ENCODE measurements around the gene LRP2BP.

The LRP2BP gene

GRCh38 chr4:185358959-185359358, 36.8 kb downstream of the LRP2BP start:
- TF ChIP-seq CTCF (conservative IDR thresholded peaks at IDR 0.05): no peak
- no peak for TF ChIP-seq ZFX (IDR thresholded peaks at IDR 0.05)
- H3K27ac ChIP-seq: no peak overlapping the region

DNA sequence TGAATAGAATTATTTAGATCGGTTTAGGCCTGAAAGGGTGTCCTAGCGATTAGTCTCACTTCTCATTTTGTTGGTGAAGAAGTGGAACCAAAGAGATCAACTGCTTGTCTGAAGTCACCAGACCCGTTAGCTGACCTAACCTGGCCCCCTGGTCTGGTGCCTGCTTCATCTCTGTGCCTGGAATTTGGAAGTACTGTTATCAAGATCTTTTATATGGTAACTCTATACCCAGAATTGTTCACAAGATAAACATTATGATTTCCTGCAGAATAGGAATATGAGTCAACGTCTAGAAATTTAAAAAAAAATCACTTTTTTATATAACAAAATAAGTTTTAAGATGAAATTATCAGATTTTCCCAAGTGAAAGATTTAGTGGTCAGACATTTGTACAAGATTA, 37.2 kb downstream of the LRP2BP start:
- H3K27ac ChIP-seq: no peak overlapping the region
- TF ChIP-seq ZFX (IDR thresholded peaks at IDR 0.05): no peak
- TF ChIP-seq CTCF (conservative IDR thresholded peaks at IDR 0.05): no peak

DNA sequence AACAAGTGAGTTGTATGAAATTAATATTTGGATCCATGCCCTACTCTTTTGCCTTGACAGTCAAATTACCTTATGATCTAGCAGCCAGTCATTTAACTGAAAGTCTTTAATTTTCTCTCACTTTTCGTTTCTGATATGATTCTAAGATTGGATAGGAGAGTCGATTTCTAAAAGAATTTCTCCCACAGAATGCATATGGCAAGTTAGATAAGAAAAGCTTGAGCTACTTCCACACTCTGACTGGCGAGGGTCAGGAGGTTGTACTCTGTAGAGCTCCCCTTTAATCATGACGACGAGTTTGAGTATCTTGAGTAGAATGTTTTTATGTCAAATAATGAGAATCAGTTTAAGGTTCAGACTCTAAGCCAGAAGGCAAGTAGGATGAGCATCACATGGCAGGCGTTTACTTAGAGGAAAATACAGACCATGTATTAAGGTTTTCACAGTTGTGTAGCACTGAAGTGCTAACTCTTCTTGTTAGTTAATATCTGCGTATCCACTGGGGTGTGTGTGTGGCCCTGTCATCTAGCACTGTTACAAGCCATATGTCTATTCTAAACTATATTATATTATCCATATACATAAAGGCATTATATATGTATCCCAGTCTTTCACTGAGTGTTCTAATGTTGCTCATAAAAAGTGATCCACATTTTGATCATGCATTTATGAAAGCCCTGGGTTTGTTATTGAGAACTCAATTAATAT, 37.8 kb downstream of the LRP2BP start:
- no peak overlapping the region for H3K27ac ChIP-seq
- TF ChIP-seq ZFX (IDR thresholded peaks at IDR 0.05) (no peak), CTCF (conservative IDR thresholded peaks at IDR 0.05) (no peak)

DNA sequence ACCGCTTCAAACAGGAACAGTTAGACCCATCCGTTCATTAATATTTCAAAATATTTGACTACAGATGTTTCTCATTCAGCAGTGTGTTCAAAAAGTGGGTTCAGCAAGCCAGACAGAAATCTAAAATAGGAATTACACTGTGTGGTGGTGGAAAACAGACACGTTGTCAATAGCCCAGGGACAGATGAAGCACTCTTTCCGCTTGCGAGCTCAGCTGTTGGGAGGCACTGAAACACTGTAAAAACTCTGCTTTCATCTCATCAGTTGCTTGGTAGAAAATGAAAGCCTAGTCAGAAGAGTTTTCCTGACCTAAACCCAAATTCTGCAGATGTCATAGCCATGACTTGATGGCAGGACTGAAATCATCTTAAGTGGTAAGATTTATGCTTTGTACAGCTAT, 38.5 kb downstream of the LRP2BP start:
- TF ChIP-seq ZFX (IDR thresholded peaks at IDR 0.05): no peak
- no peak for TF ChIP-seq CTCF (conservative IDR thresholded peaks at IDR 0.05)
- H3K27ac ChIP-seq: no peak overlapping the region

GRCh38 chr4:185352741-185353140, 43.0 kb downstream of the LRP2BP start:
- TF ChIP-seq CTCF (conservative IDR thresholded peaks at IDR 0.05): no peak
- TF ChIP-seq ZFX (IDR thresholded peaks at IDR 0.05): no peak
- no peak overlapping the region for H3K27ac ChIP-seq

DNA sequence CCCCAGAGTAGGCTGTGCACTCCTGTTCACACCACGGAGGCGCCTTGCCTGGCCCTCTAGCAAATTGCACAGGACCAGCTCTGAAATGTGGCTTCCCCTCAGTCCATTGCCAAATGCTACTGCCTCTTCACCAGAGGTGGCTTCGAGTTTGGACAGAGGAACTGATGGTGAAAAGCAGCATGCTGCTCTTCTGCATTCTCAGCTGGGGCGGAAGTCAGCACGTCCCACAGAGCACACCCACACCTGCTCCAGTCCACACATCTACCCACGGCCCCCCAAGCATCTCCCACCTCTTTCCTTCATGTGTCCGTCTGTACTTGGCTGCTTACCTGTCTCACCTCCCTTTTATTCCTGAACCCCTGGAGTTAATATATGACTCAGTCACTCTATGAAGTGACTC, 43.5 kb downstream of the LRP2BP start:
- no peak overlapping the region for H3K27ac ChIP-seq
- TF ChIP-seq ZFX (IDR thresholded peaks at IDR 0.05) (no peak), CTCF (conservative IDR thresholded peaks at IDR 0.05) (no peak)

- no peak overlapping the region; the same call in 1 of the 2 replicates for H3K27ac ChIP-seq
- TF ChIP-seq ZFX (IDR thresholded peaks at IDR 0.05) (no peak), CTCF (conservative IDR thresholded peaks at IDR 0.05) (no peak)
These were observed 44.0 kb downstream of the LRP2BP start for GRCh38 chr4:185351691-185352090.

Data from C4-2B (cell line).